Loucy (cell line): ENCODE measurements around the gene SCRG1.

Source experiments
- H2AFZ ChIP-seq: fragments of 200-600 bp; sonication (generic); 2 replicates; pipeline ENCODE4 v1.6.0; 2016; ENCODE audit warnings: antibody characterized with exemption, mild to moderate bottlenecking, low read length, moderate library complexity
- H3F3A ChIP-seq: fragments of 200-600 bp; 2 replicates; pipeline ENCODE4 v1.6.0; 2016; ENCODE audit warnings: antibody characterized with exemption, low read depth, mild to moderate bottlenecking
- H3K27me3 ChIP-seq: fragments of 200-600 bp; sonication (generic); 2 replicates; pipeline ENCODE4 v1.6.1; 2014; ENCODE audit warnings: low read length, mild to moderate bottlenecking; ENCODE audit not compliant: insufficient read depth, poor library complexity, severe bottlenecking
- H3K36me3 ChIP-seq: fragments of 200-600 bp; sonication (generic); 2 replicates; pipeline ENCODE4 v1.6.1; 2016; ENCODE audit warnings: low read length; ENCODE audit not compliant: insufficient read depth
- H3K4me1 ChIP-seq: fragments of 200-600 bp; sonication (generic); 2 replicates; pipeline ENCODE4 v1.5.1; 2014; ENCODE audit warnings: low read length, mild to moderate bottlenecking; ENCODE audit not compliant: insufficient read depth, poor library complexity, severe bottlenecking
- H3K4me2 ChIP-seq: fragments of 200-600 bp; sonication (generic); 2 replicates; pipeline ENCODE4 v1.6.0; 2014; ENCODE audit warnings: antibody characterized with exemption, low read length, low read depth, mild to moderate bottlenecking; ENCODE audit not compliant: poor library complexity, severe bottlenecking
- H3K4me3 ChIP-seq: fragments of 200-600 bp; sonication (generic); 2 replicates; pipeline ENCODE4 v1.5.1; 2014; ENCODE audit warnings: low read length, mild to moderate bottlenecking, mixed read lengths; ENCODE audit not compliant: poor library complexity, severe bottlenecking
- H3K79me2 ChIP-seq: fragments of 200-600 bp; sonication (generic); 2 replicates; pipeline ENCODE4 v1.6.1; 2014; ENCODE audit warnings: low read length; ENCODE audit not compliant: insufficient read depth
- H3K9ac ChIP-seq: fragments of 200-600 bp; sonication (generic); 2 replicates; pipeline ENCODE4 v1.6.0; 2014; ENCODE audit warnings: mild to moderate bottlenecking, low read depth, low read length, moderate library complexity; ENCODE audit not compliant: poor library complexity, severe bottlenecking
- H3K9me2 ChIP-seq: fragments of 200-600 bp; sonication (generic); replicated peaks from 2 replicates; pipeline ENCODE4 v1.6.1; 2016; ENCODE audit warnings: low read depth, low read length, mixed read lengths
- H3K9me3 ChIP-seq: fragments of 200-600 bp; sonication (generic); 2 replicates; pipeline ENCODE4 v1.6.1; 2014; ENCODE audit warnings: mild to moderate bottlenecking, antibody characterized with exemption, low read length, low read depth; ENCODE audit not compliant: insufficient read depth
- H4K20me1 ChIP-seq: fragments of 200-600 bp; sonication (generic); 2 replicates; pipeline ENCODE4 v1.6.0; 2014; ENCODE audit warnings: antibody characterized with exemption, low read length, mild to moderate bottlenecking; ENCODE audit not compliant: insufficient read depth, poor library complexity, severe bottlenecking
- CTCF ChIP-seq: fragments of 200-600 bp; sonication (generic); conservative IDR thresholded peaks from 2 replicates; pipeline ENCODE4 v1.5.1; 2014; ENCODE audit warnings: mild to moderate bottlenecking, antibody characterized with exemption, low read length
- EZH2phosphoT487 ChIP-seq: fragments of 200-600 bp; IDR thresholded peaks from 2 replicates; pipeline ENCODE4 v1.6.1; 2018; ENCODE audit warnings: antibody characterized with exemption, mild to moderate bottlenecking, moderate library complexity, borderline replicate concordance

The SCRG1 gene

GRCh38 chr4:173417833-173418232 lies 18.9 kb upstream of the SCRG1 start:
- Histone ChIP-seq H3K27me3 (no peaks in the 10 kb centered on the region), H3K9me2 (no peaks in the 10 kb centered on the region), H3K79me2 (no peaks in the 10 kb centered on the region), H3K4me1 (no peaks in the 10 kb centered on the region), H3K36me3 (no peaks in the 10 kb centered on the region), H3K9ac (no peak overlapping the region), H3K9me3 (no peaks in the 10 kb centered on the region), H3K4me2 (no peak overlapping the region), H2AFZ (no peak overlapping the region), H3F3A (no peaks in the 10 kb centered on the region), H4K20me1 (no peaks in the 10 kb centered on the region), H3K4me3 (no peak overlapping the region)
- TF ChIP-seq EZH2phosphoT487: no peak
- no peak for TF ChIP-seq CTCF

GRCh38 chr4:173415885-173416653 lies 17.2 kb upstream of the SCRG1 start:
- Histone ChIP-seq H3K9ac (no peak overlapping the region), H3K9me2 (no peaks in the 10 kb centered on the region), H3K9me3 (no peaks in the 10 kb centered on the region), H3K79me2 (no peaks in the 10 kb centered on the region), H3F3A (no peaks in the 10 kb centered on the region), H2AFZ (no peak overlapping the region), H3K4me2 (no peak overlapping the region), H3K36me3 (no peaks in the 10 kb centered on the region), H3K4me3 (no peak overlapping the region), H3K27me3 (no peaks in the 10 kb centered on the region), H4K20me1 (no peaks in the 10 kb centered on the region), H3K4me1 (no peaks in the 10 kb centered on the region)
- TF ChIP-seq EZH2phosphoT487 (no peak), CTCF (no peak)

GRCh38 chr4:173415092-173415491 lies 16.2 kb upstream of the SCRG1 start:
- no peak overlapping the region for H3K4me3 ChIP-seq
- no peaks in the 10 kb centered on the region for H3F3A ChIP-seq
- TF ChIP-seq CTCF (no peak), EZH2phosphoT487 (no peak)
- H3K9me2 ChIP-seq: no peaks in the 10 kb centered on the region
- no peaks in the 10 kb centered on the region for H3K79me2 ChIP-seq
- no peaks in the 10 kb centered on the region for H3K36me3 ChIP-seq
- no peak overlapping the region for H2AFZ ChIP-seq
- no peak overlapping the region for H3K4me2 ChIP-seq
- H3K9me3 ChIP-seq: no peaks in the 10 kb centered on the region
- no peaks in the 10 kb centered on the region for H3K27me3 ChIP-seq
- no peak overlapping the region for H3K9ac ChIP-seq
- no peaks in the 10 kb centered on the region for H3K4me1 ChIP-seq
- no peaks in the 10 kb centered on the region for H4K20me1 ChIP-seq
